ENCODE data around the gene ITGB1BP1.

DNA sequence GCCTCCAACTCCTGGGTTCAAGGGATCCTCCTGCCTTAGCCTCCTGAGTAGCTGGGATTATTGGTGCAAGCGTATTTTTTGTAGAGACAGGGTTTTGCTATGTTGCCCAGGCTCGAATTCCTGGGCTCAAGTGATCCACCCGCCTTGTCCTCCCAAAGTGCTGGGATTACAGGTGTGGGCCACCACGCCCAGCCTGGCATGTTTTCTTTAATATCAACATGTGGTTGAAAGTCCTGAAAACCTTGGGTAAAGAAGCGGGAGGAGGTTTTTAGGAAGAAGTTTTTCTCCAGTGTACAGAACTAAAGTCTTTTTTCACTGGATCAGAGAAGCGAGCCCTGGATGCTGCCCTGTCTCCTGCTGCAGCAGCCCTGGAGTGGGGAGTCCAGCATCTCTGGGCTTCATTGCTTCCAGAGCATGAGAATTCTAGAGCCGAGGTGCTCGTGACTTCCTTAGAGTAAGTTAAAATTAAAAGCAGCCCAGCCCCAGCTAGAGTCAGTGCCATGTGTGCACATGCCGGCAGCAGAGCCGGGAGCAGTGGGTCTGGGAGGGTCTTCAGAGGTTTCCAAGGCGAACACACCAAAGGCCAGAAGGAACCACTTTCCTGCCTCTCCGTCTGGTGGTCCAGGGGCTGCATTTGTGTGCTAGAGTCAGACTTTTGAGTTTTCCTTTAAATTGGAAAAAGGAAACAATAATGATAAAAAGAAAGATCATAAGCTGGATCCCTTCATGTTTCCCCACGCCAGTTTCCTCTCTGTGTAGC, 31.2 kb downstream of the ITGB1BP1 start:
- TF ChIP-seq CTCF (IDR thresholded peaks at IDR 0.05) (no peak), POLR2A (IDR thresholded peaks at IDR 0.05) (no peak)
